GM12878 (cell line): ENCODE measurements around the gene OSBPL3. TPM values are rescaled to one million over a fixed set of nuclear protein-coding genes. Genes with fewer than 3 reads are reported as not detected.

ENCODE experiments used
- ATAC-seq: fragments of 200-7000 bp; cut with Tn5 transposase; 3 replicates; pipeline ENCODE4 v1.9.1; 2020; ENCODE audit warnings: mild to moderate bottlenecking, moderate library complexity
- BruUV-seq: library from RNA; stranded (reverse); fragments of 400-500 nt; replicated peaks from 2 replicates; lab custom pipeline; 2021; lab: Mats Ljungman, UMichigan
- CTCF ChIA-PET: fragments of 300-600 bp; sonication (Branson Sonifier 250); formaldehyde crosslinking; extraction: SDS; loops from one replicate; lab custom pipeline; 2021; ENCODE audit warnings: inconsistent platforms; lab: Yijun Ruan, JAX
- POLR2A ChIA-PET: fragments of 350-600 bp; formaldehyde crosslinking; extraction: SDS; loops from one replicate; lab custom pipeline; 2021; ENCODE audit warnings: inconsistent platforms; lab: Charles Lee
- RAD21 ChIA-PET: fragments of 300-600 bp; sonication (Branson Sonifier 250); formaldehyde crosslinking; loops from one replicate; lab custom pipeline; 2023; ENCODE audit warnings: antibody characterized with exemption; ENCODE audit not compliant: unreplicated experiment; lab: Charles Lee
- SMC1A ChIA-PET: fragments of 300-600 bp; sonication (Branson Sonifier 250); formaldehyde crosslinking; loops from one replicate; lab custom pipeline; 2023; ENCODE audit not compliant: unreplicated experiment, uncharacterized antibody; lab: Charles Lee
- DNase-seq: peaks from one replicate; pipeline ENCODE4 v3.0.0-alpha.2; 2011; ENCODE audit warnings: low read depth, low spot score
- FAIRE-seq: peaks from 3 replicates; lab custom pipeline; 2011; peaks lifted over from hg19 to GRCh38; lab: Jason Lieb, UNC
- H2AFZ ChIP-seq: 2 replicates; pipeline ENCODE4 v1.6.0; 2011; ENCODE audit warnings: low read depth, low read length, control low read depth; ENCODE audit not compliant: control insufficient read depth
- H3K27ac ChIP-seq: 2 replicates; pipeline ENCODE4 v1.5.1; 2011; ENCODE audit warnings: control low read depth; ENCODE audit not compliant: control insufficient read depth, insufficient read depth
- H3K27me3 ChIP-seq, 2 experiments: replicated peaks in 1 of 2; 2 replicates each; pipeline versions ENCODE4 v1.6.0 to v1.6.1; 2011; ENCODE audit warnings: low read length in 1 of 2; ENCODE audit not compliant: control insufficient read depth in 2 of 2, insufficient read depth in 2 of 2
- H3K36me3 ChIP-seq, 2 experiments: 2 replicates each; pipeline ENCODE4 v1.5.1; 2011; ENCODE audit warnings: low read length in 1 of 2; ENCODE audit not compliant: control insufficient read depth in 2 of 2, insufficient read depth in 2 of 2
- H3K4me1 ChIP-seq: 2 replicates; pipeline ENCODE4 v1.6.1; 2011; ENCODE audit warnings: mild to moderate bottlenecking, low read length, moderate library complexity, mixed read lengths; ENCODE audit not compliant: control insufficient read depth, insufficient read depth
- H3K4me2 ChIP-seq: 2 replicates; pipeline ENCODE4 v1.6.0; 2011; ENCODE audit warnings: control low read depth; ENCODE audit not compliant: control insufficient read depth, insufficient read depth
- H3K4me3 ChIP-seq: fragments of 200-600 bp; sonication (generic); 2 replicates; pipeline ENCODE4 v1.5.1; 2016
- H3K79me2 ChIP-seq: 2 replicates; pipeline ENCODE4 v1.6.0; 2011; ENCODE audit warnings: low read length; ENCODE audit not compliant: control insufficient read depth, insufficient read depth
- H3K9ac ChIP-seq: 2 replicates; pipeline ENCODE4 v1.8.0; 2011; ENCODE audit warnings: low read length, control low read depth, mixed read lengths; ENCODE audit not compliant: control insufficient read depth, insufficient read depth
- H3K9me3 ChIP-seq: replicated peaks from 3 replicates; pipeline ENCODE4 v1.5.1; 2011; ENCODE audit warnings: mild to moderate bottlenecking, low read length; ENCODE audit not compliant: control insufficient read depth, insufficient read depth
- H4K20me1 ChIP-seq: 2 replicates; pipeline ENCODE4 v1.6.0; 2011; ENCODE audit not compliant: control insufficient read depth, insufficient read depth
- MEF2B ChIP-seq: fragments of 450-650 bp; IDR thresholded peaks from 2 replicates; pipeline ENCODE4 v1.6.1; 2018; ENCODE audit warnings: mild to moderate bottlenecking, moderate library complexity; ENCODE audit not compliant: partially characterized antibody, poor library complexity, severe bottlenecking
- POLR2AphosphoS5 ChIP-seq: IDR thresholded peaks from 2 replicates; pipeline ENCODE4 v1.6.1; 2011; ENCODE audit warnings: mild to moderate bottlenecking, low read length, inconsistent platforms
- RFX5 ChIP-seq: IDR thresholded peaks from 2 replicates; pipeline ENCODE4 v1.6.1; 2011; ENCODE audit warnings: low read depth, low read length, improper control_type of control experiment
- ZBTB11 ChIP-seq: fragments of 450-650 bp; formaldehyde crosslinking; IDR thresholded peaks from 2 replicates; pipeline ENCODE4 v1.5.0; 2022; ENCODE audit warnings: mild to moderate bottlenecking, missing genetic modification characterization
- WGBS: methylation state at CpG from one replicate; pipeline ENCODE4 v1.1.6; 2016; ENCODE audit warnings: low lambda C conversion rate; ENCODE audit not compliant: insufficient replicate concordance, insufficient coverage; ENCODE audit errors: missing lambda C conversion rate; 5-methylcytosine and 5-hydroxymethylcytosine counted together
- in situ Hi-C: fragments of 300-500 bp; cut with MboI; formaldehyde crosslinking; loops from 9 replicates; pipeline ENCODE4 v1.14.3; 2018; ENCODE audit warnings: mixed read lengths
- intact Hi-C: fragments of 100-400 bp; cut with micrococcal nuclease; formaldehyde crosslinking; loops from one replicate; pipeline ENCODE4 v1.14.2; 2022; ENCODE audit not compliant: unreplicated experiment
- polyA plus RNA-seq, 11 experiments: library from polyadenylated mRNA; depleted of rRNA in 4 of 11; unstranded in 6 of 11; stranded (reverse) in 5 of 11; fragments of >200 nt; fragmentation: Nextera tagmentation in 4 of 11; fragmentation: Illumina TruSeq in 1 of 11; extraction: Ambion mirVana in 4 of 11; extraction: Trizol in 1 of 11; gene quantifications; 1 replicate in 1 of 11; 2 replicates in 10 of 11; pipeline versions ENCODE4 v1.2.1 to v1.2.3, GENCODE V29; 2011 to 2016; ENCODE audit warnings: inconsistent platforms in 2 of 11, missing spikeins in 2 of 11, low read depth in 1 of 11
- total RNA-seq, 4 experiments: library from RNA; depleted of rRNA in 3 of 4; stranded (reverse); fragments of >200 nt in 3 of 4; fragmentation: Illumina TruSeq in 1 of 4; extraction: Trizol in 1 of 4; gene quantifications; 2 replicates each; pipeline versions ENCODE4 v1.2.1 to v1.2.3, GENCODE V29; 2013 to 2021

OSBPL3 gene
- total and polyA plus RNA-seq, 10 of the 15 experiments (the other 5 are each of a cell fraction or from before 2014, with no cell fraction given) = 6.1 to 46.6 (median 27.0) TPM

GRCh38 chr7:24932815-24933214 is 47.2 kb downstream of the OSBPL3 start:
- peak overlapping the region; percentile 16; the same call in 1 of the 2 replicates for H3K27ac ChIP-seq
- peaks cover 38% of the 10 kb centered on the region for H3K4me1 ChIP-seq
- RAD21 ChIA-PET = interaction anchor here (1.6 to 1.9 kb wide), 2 partner anchors 32 to 40 kb away, joined by 4 to 5 read pairs; no protein-coding TSS in a partner anchor
- POLR2A ChIA-PET = interaction anchor here (0.8 to 1.9 kb wide), 5 partner anchors 11 to 29 kb away, joined by 3 to 4 read pairs (median 4); no protein-coding TSS in a partner anchor
- ATAC-seq = peak; percentile 59
- peak overlapping the region; percentile 76 for H3K4me2 ChIP-seq
- CTCF ChIA-PET = interaction anchor here (0.9 to 2.0 kb wide), 6 partner anchors 15 to 165 kb away, joined by 3 to 7 read pairs (median 4); no protein-coding TSS in a partner anchor
- SMC1A ChIA-PET = interaction anchor here (0.8 to 6.6 kb wide), 14 partner anchors 6 to 112 kb away, joined by 3 to 33 read pairs (median 7); no protein-coding TSS in a partner anchor
- no peak for DNase-seq
- WGBS = 23% methylated on average over 10 of the region's 10 CpGs
- H3K9ac ChIP-seq = peak overlapping the region; percentile 26; the same call in 1 of the 2 replicates
- peak overlapping the region; percentile 30 for H3K4me3 ChIP-seq
- H3K9me3 ChIP-seq = no peaks in the 10 kb centered on the region; the same call in 1 of the 3 replicates
- peak overlapping the region; percentile 13; the same call in 1 of the 2 replicates for H2AFZ ChIP-seq
- peaks cover 0 to under 1% of the 10 kb centered on the region in 2 experiments; a peak in 2 of 4 replicates for H3K36me3 ChIP-seq
- no peaks in the 10 kb centered on the region for H4K20me1 ChIP-seq
- H3K27me3 ChIP-seq = no peaks in the 10 kb centered on the region
- TF ChIP-seq MEF2B (peak; percentile 53), RFX5 (no peak)
- intact Hi-C loops = no loop called here
- in situ Hi-C loops = no loop called here
- H3K79me2 ChIP-seq = peaks cover 72% of the 10 kb centered on the region
- no TSS peak for BruUV-seq
- FAIRE-seq = no peak

GRCh38 chr7:24932389-24932788 is 47.6 kb downstream of the OSBPL3 start:
- no peaks in the 10 kb centered on the region; a peak in 2 of 4 replicates for H3K36me3 ChIP-seq
- no peaks in the 10 kb centered on the region; the same call in 1 of the 3 replicates for H3K9me3 ChIP-seq
- no peak for FAIRE-seq
- 35% methylated on average over 3 of the region's 3 CpGs for WGBS
- no peaks in the 10 kb centered on the region for H4K20me1 ChIP-seq
- ChIA-PET POLR2A (interaction anchor here (0.8 to 1.1 kb wide), 3 partner anchors 9 to 21 kb away, joined by 3 to 4 read pairs (median 3); no protein-coding TSS in a partner anchor), RAD21 (interaction anchor here (1.0 to 1.9 kb wide), 2 partner anchors 32 to 36 kb away, joined by 3 to 5 read pairs; no protein-coding TSS in a partner anchor)
- DNase-seq = no peak
- in situ Hi-C loops = no loop called here
- H2AFZ ChIP-seq = no peak overlapping the region
- intact Hi-C loops = no loop called here
- H3K4me3 ChIP-seq = no peak overlapping the region; the same call in 1 of the 2 replicates
- peaks cover 38% of the 10 kb centered on the region for H3K4me1 ChIP-seq
- peak overlapping the region; percentile 76; the same call in 1 of the 2 replicates for H3K4me2 ChIP-seq
- H3K27ac ChIP-seq = peak overlapping the region; percentile 16; the same call in 1 of the 2 replicates
- H3K79me2 ChIP-seq = peaks cover 68% of the 10 kb centered on the region
- H3K27me3 ChIP-seq = no peaks in the 10 kb centered on the region
- ATAC-seq = peak; percentile 15; the same call in 1 of the 3 replicates
- TF ChIP-seq POLR2AphosphoS5 = no peak
- no peak for TF ChIP-seq ZBTB11 (CRISPR knock-in tag)
- TF ChIP-seq, all 136 proteins: peak for 0
- no peak overlapping the region; the same call in 1 of the 2 replicates for H3K9ac ChIP-seq
- CTCF ChIA-PET = interaction anchor here (1.0 to 2.0 kb wide), 4 partner anchors 15 to 166 kb away, joined by 3 to 7 read pairs (median 5); no protein-coding TSS in a partner anchor
- no TSS peak for BruUV-seq
- SMC1A ChIA-PET = interaction anchor here (0.8 to 5.6 kb wide), 8 partner anchors 11 to 40 kb away, joined by 3 to 27 read pairs (median 5); no protein-coding TSS in a partner anchor
